Fibroblast of lung (primary cell): Measurements from ENCODE around the gene SLC16A9. TPM values are rescaled to one million over a fixed set of nuclear protein-coding genes. Genes with fewer than 3 reads are reported as not detected.
"Not testable (repeated sequence)": the region's sequence is repeated elsewhere in the genome, so short reads cannot be mapped to it uniquely, and the experiment has no call there.

ENCODE experiments used
- DNase-seq, 2 donors: peaks; one replicate each; pipeline versions ENCODE4 v3.0.0 to v3.0.0-alpha.2; 2010; ENCODE audit warnings: low read depth in 2 of 2
- H2AFZ ChIP-seq: 2 replicates; pipeline ENCODE4 v1.5.1; 2012; ENCODE audit warnings: low read length, control low read depth, inconsistent platforms
- H3K27ac ChIP-seq: 2 replicates; pipeline ENCODE4 v1.5.1; 2011; ENCODE audit warnings: low read length, control low read depth; ENCODE audit not compliant: insufficient read depth
- H3K27me3 ChIP-seq: 2 replicates; pipeline ENCODE4 v1.5.1; 2011; ENCODE audit warnings: mild to moderate bottlenecking, low read length; ENCODE audit not compliant: control insufficient read depth, insufficient read depth
- H3K36me3 ChIP-seq: 2 replicates; pipeline ENCODE4 v1.5.1; 2011; ENCODE audit warnings: low read length; ENCODE audit not compliant: control insufficient read depth, insufficient read depth
- H3K4me1 ChIP-seq: 2 replicates; pipeline ENCODE4 v1.5.1; 2011; ENCODE audit warnings: low read length; ENCODE audit not compliant: control insufficient read depth, insufficient read depth; ENCODE audit errors: extremely low read depth
- H3K4me2 ChIP-seq: 2 replicates; pipeline ENCODE4 v1.5.1; 2011; ENCODE audit warnings: low read length, control low read depth; ENCODE audit not compliant: insufficient read depth; ENCODE audit errors: extremely low read depth
- H3K4me3 ChIP-seq, 4 experiments: fragments of 200-600 bp in 1 of 4; sonication (generic) in 1 of 4; replicated peaks in 1 of 4; 2 replicates each; pipeline ENCODE4 v1.5.1; 2011 to 2016; ENCODE audit warnings: low read length in 4 of 4, low read depth in 3 of 4, mild to moderate bottlenecking in 3 of 4, control low read depth in 2 of 4, inconsistent platforms in 1 of 4, mixed read lengths in 1 of 4; ENCODE audit not compliant: insufficient read depth in 1 of 4; ENCODE audit errors: control extremely low read depth in 1 of 4
- H3K79me2 ChIP-seq: 2 replicates; pipeline ENCODE4 v1.5.1; 2012; ENCODE audit warnings: mild to moderate bottlenecking, low read length, inconsistent platforms; ENCODE audit not compliant: control insufficient read depth, insufficient read depth
- H3K9ac ChIP-seq: 2 replicates; pipeline ENCODE4 v1.5.1; 2011; ENCODE audit warnings: mild to moderate bottlenecking, low read length, control low read depth; ENCODE audit not compliant: insufficient read depth
- H3K9me3 ChIP-seq: 2 replicates; pipeline ENCODE4 v1.5.1; 2012; ENCODE audit warnings: low read depth, low read length; ENCODE audit not compliant: control insufficient read depth, insufficient read depth
- H4K20me1 ChIP-seq: 2 replicates; pipeline ENCODE4 v1.5.1; 2011; ENCODE audit warnings: low read length; ENCODE audit not compliant: control insufficient read depth, insufficient read depth; ENCODE audit errors: extremely low read depth
- CTCF ChIP-seq, 2 donors: IDR thresholded peaks in 1 of 2; conservative IDR thresholded peaks in 1 of 2; 1 replicate in 1 of 2; 2 replicates in 1 of 2; pipeline ENCODE4 v1.5.1; 2011 to 2012; ENCODE audit warnings: low read length in 2 of 2, control low read depth in 1 of 2, inconsistent platforms in 1 of 2, low read depth in 1 of 2, mild to moderate bottlenecking in 1 of 2
- EZH2 ChIP-seq: IDR thresholded peaks from 2 replicates; pipeline ENCODE4 v1.5.1; 2012; ENCODE audit warnings: low read length, control low read depth, mild to moderate bottlenecking; ENCODE audit errors: missing control alignments
- polyA plus RNA-seq, 2 donors: library from polyadenylated mRNA; depleted of rRNA in 1 of 2; stranded (reverse) in 1 of 2; unstranded in 1 of 2; fragments of >200 nt; gene quantifications; 2 replicates each; pipeline ENCODE4 v1.2.1, GENCODE V29; 2011 to 2012; ENCODE audit warnings: missing spikeins in 1 of 2
- total RNA-seq: library from RNA; depleted of rRNA; stranded (reverse); fragments of >200 nt; gene quantifications from 2 replicates; pipeline ENCODE4 v1.2.1, GENCODE V29; 2014

The SLC16A9 gene
- total and polyA plus RNA-seq, 2 donors (not counting 1 experiment from before 2014, with no cell fraction given), result 0.08 to 0.66 TPM

GRCh38 chr10:59748834-59749233 is 39.2 kb upstream of the SLC16A9 start:
- no peak overlapping the region for H3K4me3 ChIP-seq
- H3K4me2 ChIP-seq, result no peak overlapping the region
- no peak for DNase-seq
- H3K27me3 ChIP-seq, result no peaks in the 10 kb centered on the region
- TF ChIP-seq CTCF (conservative IDR thresholded peaks at IDR 0.05 in 1 of 2, IDR thresholded peaks at IDR 0.05 in 1 of 2; ENCODE audit: low read depth in 1 of 2, low read length in 2 of 2), result no peak
- no peak for TF ChIP-seq EZH2
- no peak overlapping the region for H3K27ac ChIP-seq
- no peaks in the 10 kb centered on the region for H3K79me2 ChIP-seq
- H3K9ac ChIP-seq, result no peak overlapping the region
- no peaks in the 10 kb centered on the region for H3K36me3 ChIP-seq
- no peaks in the 10 kb centered on the region for H4K20me1 ChIP-seq
- H3K4me1 ChIP-seq, result no peaks in the 10 kb centered on the region
- no peaks in the 10 kb centered on the region for H3K9me3 ChIP-seq
- H2AFZ ChIP-seq, result no peak overlapping the region

- Histone ChIP-seq H3K4me1 (no peaks in the 10 kb centered on the region), H3K4me2 (no peak overlapping the region), H3K36me3 (no peaks in the 10 kb centered on the region), H4K20me1 (no peaks in the 10 kb centered on the region), H3K79me2 (no peaks in the 10 kb centered on the region), H3K9ac (no peak overlapping the region), H2AFZ (no peak overlapping the region), H3K27me3 (no peaks in the 10 kb centered on the region), H3K4me3 (no peak overlapping the region), H3K27ac (no peak overlapping the region), H3K9me3 (no peaks in the 10 kb centered on the region)
- no peak for DNase-seq
- no peak for TF ChIP-seq CTCF (conservative IDR thresholded peaks at IDR 0.05 in 1 of 2, IDR thresholded peaks at IDR 0.05 in 1 of 2; ENCODE audit: low read depth in 1 of 2, low read length in 2 of 2)
- no peak for TF ChIP-seq EZH2
Measured at GRCh38 chr10:59745163-59745650, 35.6 kb upstream of the SLC16A9 start.

- H3K27me3 ChIP-seq, H3K4me2 ChIP-seq, H3K4me3 ChIP-seq, H3K9ac ChIP-seq, H4K20me1 ChIP-seq, H2AFZ ChIP-seq, H3K4me1 ChIP-seq, H3K79me2 ChIP-seq, H3K36me3 ChIP-seq, DNase-seq, H3K9me3 ChIP-seq, H3K27ac ChIP-seq: not testable (repeated sequence)
Measured at GRCh38 chr10:59744762-59745161, 35.1 kb upstream of the SLC16A9 start.

GRCh38 chr10:59744156-59744555 is 34.5 kb upstream of the SLC16A9 start:
- H3K9ac ChIP-seq, H3K4me2 ChIP-seq, H3K36me3 ChIP-seq, H3K4me1 ChIP-seq, H2AFZ ChIP-seq, H4K20me1 ChIP-seq, DNase-seq, H3K79me2 ChIP-seq, H3K9me3 ChIP-seq, H3K4me3 ChIP-seq, H3K27me3 ChIP-seq, H3K27ac ChIP-seq: not testable (repeated sequence)
